HG02588 (cell line): Measurements from ENCODE around the gene PAPOLB.

Experiments used
- ATAC-seq: cut with Tn5 transposase; IDR thresholded peaks from one replicate; pipeline ENCODE4 v1.9.1; 2021; ENCODE audit warnings: mild to moderate bottlenecking, moderate library complexity; ENCODE audit not compliant: unreplicated experiment

Gene PAPOLB

GRCh38 chr7:4878336-4879335 is 16.8 kb upstream of the PAPOLB start:
- no peak for ATAC-seq

GRCh38 chr7:4876586-4876985 is 14.8 kb upstream of the PAPOLB start:
- no peak for ATAC-seq

GRCh38 chr7:4875391-4875790 is 13.6 kb upstream of the PAPOLB start:
- ATAC-seq, result no peak

DNA sequence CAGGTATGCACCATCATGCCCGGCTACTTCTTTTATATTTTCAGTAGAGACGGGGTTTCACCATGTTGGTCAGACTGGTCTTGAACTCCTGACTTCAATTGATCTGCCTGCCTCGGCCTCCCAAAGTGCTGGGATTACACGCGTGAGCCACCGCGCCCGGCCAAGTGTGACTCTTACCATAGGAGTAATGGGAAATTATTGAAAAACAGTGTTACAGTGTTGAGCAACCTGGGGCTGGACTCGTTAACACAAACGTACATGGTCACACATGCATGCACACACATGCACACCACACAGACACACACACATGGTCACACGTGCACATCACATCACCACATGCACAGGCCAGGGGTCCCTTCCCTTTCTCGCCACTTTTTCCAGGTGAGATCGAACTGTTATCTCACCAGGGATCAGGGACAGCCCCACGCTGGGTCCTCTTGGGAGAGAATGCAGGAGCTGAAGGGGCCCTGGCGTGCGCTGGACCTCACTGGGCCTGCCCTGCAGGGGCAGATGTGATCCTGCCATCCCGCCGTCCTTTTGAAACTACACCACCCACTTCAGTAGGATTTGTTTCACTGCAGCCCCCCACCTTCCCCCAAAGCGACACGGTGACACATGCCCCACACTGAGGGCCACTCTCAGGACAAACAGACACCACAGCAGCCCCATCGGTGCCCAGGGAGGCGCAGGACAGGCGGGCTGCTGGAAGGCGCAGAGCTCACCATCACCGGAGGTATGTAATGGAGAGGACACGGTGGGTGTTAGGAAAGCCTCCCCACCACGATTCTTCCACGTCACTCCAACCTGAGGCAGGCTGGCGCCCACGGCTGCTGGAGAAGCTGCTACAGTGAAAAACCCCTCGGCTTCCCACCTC is 11.5 kb upstream of the PAPOLB start:
- no peak for ATAC-seq

DNA sequence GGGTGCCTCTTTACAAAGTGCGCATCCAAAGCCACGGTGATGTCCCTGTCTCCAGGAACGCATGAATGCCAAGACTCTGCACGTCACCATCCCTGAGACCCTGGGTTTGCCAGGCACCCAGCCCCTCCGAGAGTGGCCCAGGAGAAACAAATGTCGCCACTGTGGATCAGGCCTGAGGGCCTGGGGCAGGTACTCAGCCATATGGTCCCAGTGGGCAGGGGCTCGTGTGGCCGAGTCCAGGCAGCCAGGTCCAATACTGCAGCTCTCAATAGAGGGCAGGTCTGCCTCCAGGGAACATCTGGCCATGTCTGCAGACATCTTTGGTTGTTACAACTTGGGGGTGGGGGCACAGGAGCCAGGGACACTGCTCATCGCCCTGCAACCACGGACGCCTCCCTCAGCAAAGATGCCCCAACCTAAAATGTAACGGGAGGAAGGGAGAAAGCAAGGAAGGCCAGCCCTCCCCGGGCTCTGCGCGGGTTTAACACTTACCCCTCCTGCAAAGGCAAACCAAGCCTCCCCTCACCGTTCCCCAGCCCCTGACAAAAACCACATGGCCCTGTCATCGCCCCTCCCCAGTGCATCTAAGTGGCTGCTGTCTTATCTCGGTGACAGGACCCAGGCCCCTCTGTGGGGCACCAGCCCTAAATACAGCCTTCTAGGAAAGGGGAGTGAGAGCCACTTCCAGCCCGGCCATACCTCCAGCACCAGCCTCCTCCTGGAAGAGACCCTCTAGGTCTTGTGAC is 10.3 kb upstream of the PAPOLB start:
- ATAC-seq, result no peak

DNA sequence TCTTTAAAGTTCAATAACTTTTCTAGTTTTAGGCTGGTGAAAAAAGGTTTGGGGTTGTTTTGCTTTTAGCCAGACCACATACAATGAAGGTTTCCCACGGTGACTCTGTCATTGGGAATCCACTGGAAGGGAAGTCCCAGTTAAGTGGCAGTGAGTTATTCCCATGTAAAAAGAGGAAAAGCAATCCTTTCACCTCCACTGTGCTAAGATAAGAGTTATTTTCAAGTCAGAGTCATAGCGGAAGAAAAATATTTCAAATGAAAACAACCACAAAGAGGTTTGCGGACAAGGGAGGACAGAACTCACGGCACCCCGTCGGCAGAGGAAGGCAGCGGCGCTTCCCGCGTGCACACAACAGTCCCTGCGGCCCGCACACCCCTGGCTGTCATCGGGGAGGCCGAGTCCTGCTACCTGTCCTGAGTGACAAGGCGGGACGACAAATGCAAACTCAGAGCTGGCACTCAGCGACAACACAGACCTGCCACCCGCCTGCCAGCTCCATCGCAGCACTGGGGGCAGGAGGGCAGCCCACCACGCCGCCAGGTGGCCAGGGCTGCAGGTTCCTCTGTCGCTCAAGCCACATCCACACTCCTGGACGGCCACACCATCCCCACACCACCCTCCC is 9.3 kb upstream of the PAPOLB start:
- ATAC-seq, result no peak

DNA sequence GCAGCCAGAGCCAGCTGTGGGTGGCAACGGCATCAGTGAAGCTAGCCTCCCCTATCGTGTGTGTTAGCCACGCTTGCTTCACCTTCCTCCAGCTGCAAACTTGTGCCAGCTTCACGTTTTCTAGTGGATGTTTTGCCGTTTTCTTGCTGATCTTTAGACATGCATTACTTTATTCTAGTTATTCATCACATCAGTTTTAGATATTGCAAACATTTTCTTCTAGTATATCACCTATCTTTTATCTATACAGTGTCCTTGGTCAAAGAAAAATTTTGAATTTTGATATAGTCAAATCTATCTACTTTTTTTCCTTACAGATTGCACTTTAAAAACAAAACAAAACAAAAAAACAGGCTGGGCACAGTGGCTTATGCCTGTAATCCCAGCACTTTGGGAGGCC is 6.7 kb upstream of the PAPOLB start:
- no peak for ATAC-seq

- ATAC-seq, result no peak
Observed at GRCh38 chr7:4866528-4867496, 5.0 kb upstream of the PAPOLB start.

GRCh38 chr7:4862156-4862555 is 326 bp upstream of the PAPOLB start:
- no peak for ATAC-seq

DNA sequence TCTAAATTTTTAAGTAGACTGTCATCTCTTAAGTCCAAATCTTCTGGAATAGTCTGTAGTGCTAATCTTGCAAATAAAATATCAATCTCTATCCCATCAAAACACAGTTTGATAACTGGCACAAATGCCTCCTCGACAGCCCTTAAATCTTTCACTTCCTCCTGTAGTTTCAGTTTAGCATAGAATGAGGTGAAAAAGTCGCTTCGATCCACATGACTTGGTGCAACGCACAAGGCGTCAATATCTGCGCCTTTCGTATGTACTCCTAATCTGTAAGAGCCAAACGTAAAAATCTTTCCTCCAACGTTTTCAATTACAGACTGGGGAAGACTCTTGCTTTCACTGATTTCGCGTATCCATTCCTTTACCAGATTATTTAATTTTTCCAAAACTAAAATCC is 603 bp downstream of the PAPOLB start:
- no peak for ATAC-seq

GRCh38 chr7:4857189-4857588 is 4.6 kb downstream of the PAPOLB start:
- ATAC-seq, result no peak

DNA sequence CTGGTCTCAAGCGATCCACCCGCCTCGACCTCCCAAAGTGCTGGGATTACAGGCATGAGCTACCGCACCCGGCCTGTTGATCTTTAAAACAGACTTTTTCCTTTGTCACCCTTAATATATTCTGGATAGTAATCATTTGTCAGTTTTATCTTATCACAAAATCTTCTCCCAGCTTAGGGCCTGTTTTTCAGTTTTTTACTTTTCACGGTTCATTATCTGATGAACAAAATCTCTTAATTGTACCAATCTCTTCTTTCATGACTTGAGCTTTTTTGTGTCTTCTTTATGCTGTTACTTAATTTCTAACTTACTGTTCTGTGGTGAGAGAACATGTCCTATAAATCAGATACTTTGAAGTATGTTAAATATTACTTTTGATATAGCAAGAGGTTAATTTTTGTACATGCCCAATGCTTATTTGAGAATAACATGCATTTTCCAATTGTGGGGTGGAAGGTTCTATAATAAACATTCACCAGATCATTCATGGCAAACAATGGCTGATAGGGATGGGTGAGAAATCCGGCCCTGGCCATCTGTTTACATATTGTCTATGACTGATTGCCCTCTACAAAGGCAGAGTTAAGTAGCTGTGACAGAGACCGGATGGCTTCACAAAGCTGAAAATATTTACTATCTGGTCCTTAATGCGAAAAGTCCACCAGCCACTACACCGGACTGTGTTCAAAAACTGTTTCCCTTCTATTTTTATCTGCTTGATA is 5.3 kb downstream of the PAPOLB start:
- no peak for ATAC-seq

- no peak for ATAC-seq
Observed at GRCh38 chr7:4854916-4855315, 6.9 kb downstream of the PAPOLB start.

DNA sequence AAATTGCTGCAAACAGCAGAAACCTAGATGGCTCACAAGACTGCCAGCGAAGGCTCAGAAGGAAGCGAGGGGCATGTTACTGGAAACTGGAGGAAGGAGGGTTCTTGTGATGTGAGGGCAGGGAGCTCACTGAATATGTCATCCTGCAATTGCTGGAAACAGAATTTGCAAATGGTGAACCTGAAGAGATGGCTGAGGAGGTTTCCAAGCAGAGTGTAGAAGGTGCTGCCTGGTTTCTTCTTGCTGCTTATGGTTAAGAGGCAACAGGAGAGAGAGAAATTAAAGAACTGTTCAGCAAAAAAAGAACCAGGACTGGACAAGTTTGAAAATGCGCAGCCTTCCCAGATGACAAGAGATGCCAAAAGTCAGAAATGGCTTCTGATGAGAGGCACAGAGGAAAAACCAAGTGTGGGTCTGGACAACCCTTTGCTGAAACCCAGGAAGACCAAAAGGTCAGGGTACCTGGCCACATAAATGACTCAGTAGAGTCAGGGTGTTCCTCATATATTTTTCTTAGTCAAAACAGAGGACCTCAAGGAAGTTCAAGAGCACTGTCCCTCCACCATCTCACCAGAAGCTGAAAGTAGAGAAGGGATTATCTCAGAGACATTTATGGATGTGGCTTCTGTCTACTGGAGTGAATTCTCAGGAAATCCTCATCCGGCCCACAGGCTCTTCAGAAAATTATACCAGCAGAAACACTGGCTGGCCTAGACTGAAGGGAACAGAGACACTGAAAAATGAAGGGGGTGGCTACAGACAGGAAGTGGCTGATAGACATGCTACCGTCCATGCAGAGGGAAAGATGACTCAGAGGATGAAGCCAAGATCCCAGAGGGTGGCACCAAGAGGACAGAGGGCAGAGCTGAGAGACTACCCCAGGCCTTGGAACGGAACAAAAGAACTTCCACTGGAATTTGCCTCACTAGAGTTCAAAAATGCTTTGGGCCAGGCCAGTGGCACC is 10.1 kb downstream of the PAPOLB start:
- no peak for ATAC-seq

GRCh38 chr7:4850262-4850795 is 11.5 kb downstream of the PAPOLB start:
- no peak for ATAC-seq

GRCh38 chr7:4849390-4849789 is 12.4 kb downstream of the PAPOLB start:
- no peak for ATAC-seq

DNA sequence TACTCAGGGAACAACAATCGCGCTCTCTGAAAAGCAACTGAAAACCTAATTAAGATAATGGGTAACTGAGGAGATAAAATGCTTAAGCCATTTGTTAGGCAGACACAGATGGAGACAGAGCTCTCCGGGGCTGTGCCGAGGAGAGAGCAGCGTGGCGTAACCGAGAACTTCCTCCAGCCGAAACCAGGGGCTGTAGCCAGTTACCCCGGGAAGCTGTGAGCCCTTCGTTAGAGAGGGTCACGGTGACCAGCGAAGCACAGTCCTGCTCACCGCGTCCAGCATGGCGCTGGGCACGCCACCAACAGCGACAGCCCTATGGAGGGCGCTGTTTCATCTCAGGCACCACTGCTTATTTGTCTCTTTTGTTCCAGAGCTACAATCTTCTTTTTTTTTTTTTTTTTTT is 16.1 kb downstream of the PAPOLB start:
- ATAC-seq, result no peak
